Gastrocnemius medialis (tissue), 4 donors: ENCODE measurements around the gene PRUNE2. TPM values are rescaled to one million over a fixed set of nuclear protein-coding genes. Genes with fewer than 3 reads are reported as not detected.
"Not testable (repeated sequence)": the region's sequence is repeated elsewhere in the genome, so short reads cannot be mapped to it uniquely, and the experiment has no call there.

ENCODE experiments used
- ATAC-seq, 2 donors: fragments of 150-250 bp; one replicate each; pipeline ENCODE4 v1.9.1; 2016
- DNase-seq, 2 donors: peaks; one replicate each; pipeline ENCODE4 v3.0.0-alpha.2; 2019
- H3K27ac ChIP-seq, 4 donors: fragments of 200-600 bp; sonication (generic); 1 replicate in 1 of 4; 2 replicates in 3 of 4; pipeline ENCODE4 v1.5.1; 2016 to 2018; ENCODE audit warnings: mild to moderate bottlenecking in 2 of 4, moderate library complexity in 1 of 4
- H3K27me3 ChIP-seq, 3 donors: fragments of 200-600 bp; sonication (generic) in 2 of 3; 1 replicate in 1 of 3; 2 replicates in 2 of 3; pipeline versions ENCODE4 v1.5.1 to v1.6.0; 2016 to 2019; ENCODE audit warnings: mild to moderate bottlenecking in 1 of 3, moderate library complexity in 1 of 3
- H3K36me3 ChIP-seq, 2 donors: fragments of 200-600 bp; sonication (generic) in 1 of 2; one replicate each; pipeline ENCODE4 v1.5.1; 2017 to 2018
- H3K4me1 ChIP-seq, 2 donors: fragments of 200-600 bp; sonication (generic) in 1 of 2; one replicate each; pipeline ENCODE4 v1.5.1; 2016 to 2017; ENCODE audit warnings: mild to moderate bottlenecking in 2 of 2
- H3K4me3 ChIP-seq, 4 donors: fragments of 200-600 bp; sonication (generic) in 3 of 4; 1 replicate in 1 of 4; 2 replicates in 3 of 4; pipeline ENCODE4 v1.5.1; 2016 to 2019; ENCODE audit warnings: mild to moderate bottlenecking in 2 of 4
- H3K9me3 ChIP-seq, 3 donors: fragments of 200-600 bp; sonication (generic) in 2 of 3; 1 replicate in 1 of 3; 2 replicates in 2 of 3; pipeline ENCODE4 v1.5.1; 2016 to 2019
- POLR2A ChIP-seq, 2 donors: fragments of 450-650 bp; IDR thresholded peaks; one replicate each; pipeline ENCODE4 v1.6.1; 2017; ENCODE audit warnings: antibody characterized with exemption in 2 of 2, mild to moderate bottlenecking in 2 of 2, moderate library complexity in 2 of 2
- in situ Hi-C, 4 donors: fragments of 200-750 bp; cut with MboI; loops; one replicate each; pipeline versions ENCODE4 v1.15.0 to v1.8.0; 2017; ENCODE audit warnings: low sequenced_read_pairs in 4 of 4
- intact Hi-C: fragments of 100-400 bp; cut with DNase I; formaldehyde crosslinking; loops from one replicate; pipeline ENCODE4 v1.15.1; 2023; ENCODE audit warnings: low total_unique reads
- total RNA-seq, 4 donors: library from RNA; depleted of rRNA; stranded (reverse); fragments of >200 nt; gene quantifications; one replicate each; pipeline versions ENCODE4 v1.1.0 to v1.2.3, GENCODE V29; 2016
- TF ChIP-seq, protein P1 (sequence below), 5 experiments: fragments of 450-650 bp in 3 of 5; fragments of 200-600 bp in 2 of 5; sonication (generic) in 2 of 5; IDR thresholded peaks in 4 of 5; conservative IDR thresholded peaks in 1 of 5; 1 replicate in 4 of 5; 2 replicates in 1 of 5; pipeline ENCODE4 v1.5.1; 2016 to 2019; ENCODE audit warnings: antibody characterized with exemption in 5 of 5, mild to moderate bottlenecking in 3 of 5, moderate library complexity in 3 of 5

The PRUNE2 gene
- total RNA-seq, 4 donors from 2014 or later: 1.6 to 43.5 (median 11.0) TPM

- no peak overlapping the region for H3K4me3 ChIP-seq
- DNase-seq: no peak
- intact Hi-C loops: no loop called here
- no peak for ATAC-seq
- no peak overlapping the region for H3K27ac ChIP-seq
- TF ChIP-seq, protein P1, sequence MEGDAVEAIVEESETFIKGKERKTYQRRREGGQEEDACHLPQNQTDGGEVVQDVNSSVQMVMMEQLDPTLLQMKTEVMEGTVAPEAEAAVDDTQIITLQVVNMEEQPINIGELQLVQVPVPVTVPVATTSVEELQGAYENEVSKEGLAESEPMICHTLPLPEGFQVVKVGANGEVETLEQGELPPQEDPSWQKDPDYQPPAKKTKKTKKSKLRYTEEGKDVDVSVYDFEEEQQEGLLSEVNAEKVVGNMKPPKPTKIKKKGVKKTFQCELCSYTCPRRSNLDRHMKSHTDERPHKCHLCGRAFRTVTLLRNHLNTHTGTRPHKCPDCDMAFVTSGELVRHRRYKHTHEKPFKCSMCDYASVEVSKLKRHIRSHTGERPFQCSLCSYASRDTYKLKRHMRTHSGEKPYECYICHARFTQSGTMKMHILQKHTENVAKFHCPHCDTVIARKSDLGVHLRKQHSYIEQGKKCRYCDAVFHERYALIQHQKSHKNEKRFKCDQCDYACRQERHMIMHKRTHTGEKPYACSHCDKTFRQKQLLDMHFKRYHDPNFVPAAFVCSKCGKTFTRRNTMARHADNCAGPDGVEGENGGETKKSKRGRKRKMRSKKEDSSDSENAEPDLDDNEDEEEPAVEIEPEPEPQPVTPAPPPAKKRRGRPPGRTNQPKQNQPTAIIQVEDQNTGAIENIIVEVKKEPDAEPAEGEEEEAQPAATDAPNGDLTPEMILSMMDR (IDR thresholded peaks at IDR 0.05 in 4 of 5, conservative IDR thresholded peaks at IDR 0.05 in 1 of 5): no peak
- TF ChIP-seq POLR2A (IDR thresholded peaks at IDR 0.05): no peak
- no peaks in the 10 kb centered on the region for H3K4me1 ChIP-seq
- no peaks in the 10 kb centered on the region for H3K27me3 ChIP-seq
- in situ Hi-C loops: no loop called here
- H3K36me3 ChIP-seq: no peaks in the 10 kb centered on the region
- H3K9me3 ChIP-seq: no peaks in the 10 kb centered on the region
Measured at GRCh38 chr9:76868897-76869296, 37.0 kb downstream of the PRUNE2 start.

DNA sequence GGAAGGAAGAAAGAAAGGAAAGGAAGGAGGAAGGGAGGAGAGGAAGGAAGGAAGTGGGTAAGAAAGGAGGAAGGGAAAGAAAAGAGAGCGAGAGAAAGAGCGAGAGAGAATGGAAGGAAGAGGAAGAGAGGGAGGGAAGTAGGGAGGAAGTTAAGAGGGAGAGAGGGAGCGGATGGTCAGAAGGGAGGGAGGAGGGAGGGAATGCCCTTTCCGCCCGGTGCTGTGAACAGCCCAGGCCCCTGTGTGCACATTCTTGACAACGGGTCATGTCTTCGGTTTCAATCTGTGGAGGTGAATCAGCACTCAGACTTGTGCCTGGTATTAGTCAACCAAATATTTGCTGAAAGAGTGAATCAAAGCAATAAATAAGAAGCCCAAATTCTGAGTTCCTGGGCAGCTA is 39.2 kb downstream of the PRUNE2 start:
- Histone ChIP-seq H3K4me3 (no peak overlapping the region), H3K9me3 (no peaks in the 10 kb centered on the region), H3K27ac (no peak overlapping the region), H3K4me1 (no peaks in the 10 kb centered on the region), H3K27me3 (no peaks in the 10 kb centered on the region), H3K36me3 (no peaks in the 10 kb centered on the region)
- intact Hi-C loops: no loop called here
- TF ChIP-seq, protein P1 (IDR thresholded peaks at IDR 0.05 in 4 of 5, conservative IDR thresholded peaks at IDR 0.05 in 1 of 5): no peak
- TF ChIP-seq POLR2A (IDR thresholded peaks at IDR 0.05): no peak
- in situ Hi-C loops: no loop called here
- DNase-seq (no peak), ATAC-seq (no peak)

DNA sequence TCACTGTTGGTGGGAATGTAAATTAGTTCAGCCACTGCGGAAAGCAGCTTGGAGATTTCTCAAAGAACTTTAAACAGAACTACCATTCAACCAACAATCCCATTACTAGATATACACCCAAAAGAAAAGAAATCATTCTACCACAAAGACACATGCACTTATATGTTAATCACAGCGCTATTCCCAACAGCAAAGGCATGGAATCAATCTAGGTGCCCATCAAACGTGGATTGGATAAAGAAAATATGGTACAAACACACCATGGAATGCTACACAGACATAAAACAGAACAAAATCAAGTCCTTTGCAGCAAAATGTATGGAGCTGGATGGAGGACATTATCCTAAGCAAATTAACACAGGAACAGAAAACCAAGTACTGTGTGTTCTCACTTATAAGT is 42.1 kb downstream of the PRUNE2 start:
- intact Hi-C loops (no loop called here), in situ Hi-C loops (no loop called here)
- H3K9me3 ChIP-seq: no peaks in the 10 kb centered on the region
- TF ChIP-seq POLR2A (IDR thresholded peaks at IDR 0.05): no peak
- TF ChIP-seq, protein P1 (IDR thresholded peaks at IDR 0.05 in 4 of 5, conservative IDR thresholded peaks at IDR 0.05 in 1 of 5): no peak
- DNase-seq: no peak
- H3K27me3 ChIP-seq: no peaks in the 10 kb centered on the region
- H3K36me3 ChIP-seq: no peaks in the 10 kb centered on the region
- no peak overlapping the region for H3K27ac ChIP-seq
- ATAC-seq: no peak
- H3K4me3 ChIP-seq: no peak overlapping the region
- no peaks in the 10 kb centered on the region for H3K4me1 ChIP-seq

- ATAC-seq (no peak), DNase-seq (no peak)
- Histone ChIP-seq H3K9me3 (no peaks in the 10 kb centered on the region), H3K36me3 (no peaks in the 10 kb centered on the region), H3K27me3 (no peaks in the 10 kb centered on the region), H3K27ac (no peak overlapping the region), H3K4me1 (no peaks in the 10 kb centered on the region), H3K4me3 (no peak overlapping the region)
- no peak for TF ChIP-seq POLR2A (IDR thresholded peaks at IDR 0.05)
- TF ChIP-seq, protein P1 (IDR thresholded peaks at IDR 0.05 in 4 of 5, conservative IDR thresholded peaks at IDR 0.05 in 1 of 5): no peak
- intact Hi-C loops: no loop called here
- in situ Hi-C loops: no loop called here
Measured at GRCh38 chr9:76859860-76860259, 46.1 kb downstream of the PRUNE2 start.

DNA sequence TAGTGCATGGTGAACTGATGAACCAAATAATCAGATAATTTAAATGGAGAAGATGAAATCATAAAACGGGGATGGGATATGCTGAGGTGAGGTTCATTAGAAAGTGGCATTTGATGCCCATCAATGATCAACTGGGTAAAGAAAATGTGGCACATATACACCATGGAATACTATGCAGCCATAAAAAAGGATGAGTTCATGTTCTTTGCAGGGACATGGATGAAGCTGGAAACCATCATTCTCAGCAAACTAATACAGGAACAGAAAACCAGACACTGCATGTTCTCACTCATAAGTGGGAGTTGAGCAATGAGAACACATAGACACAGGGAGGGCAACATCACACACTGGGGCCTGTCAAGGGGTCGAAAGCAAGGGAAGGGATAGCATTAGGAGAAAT is 47.7 kb downstream of the PRUNE2 start:
- DNase-seq, H3K27ac ChIP-seq, H3K36me3 ChIP-seq, H3K4me1 ChIP-seq, in situ Hi-C loops, intact Hi-C loops, ATAC-seq, H3K9me3 ChIP-seq, H3K27me3 ChIP-seq, H3K4me3 ChIP-seq: not testable (repeated sequence)
